A673 (cell line): ENCODE measurements around the gene ZC2HC1B. TPM values are rescaled to one million over a fixed set of nuclear protein-coding genes. Genes with fewer than 3 reads are reported as not detected.

Experiments
- BruUV-seq: library from RNA; stranded (reverse); fragments of 400-500 nt; replicated peaks from 2 replicates; lab custom pipeline; 2021; lab: Mats Ljungman, UMichigan
- CTCF ChIA-PET: fragments of 300-600 bp; sonication (Branson Sonifier 250); formaldehyde crosslinking; loops from one replicate; lab custom pipeline; 2022; ENCODE audit warnings: antibody characterized with exemption; lab: Charles Lee
- POLR2A ChIA-PET: fragments of 300-600 bp; sonication (Branson Sonifier 250); formaldehyde crosslinking; loops from one replicate; lab custom pipeline; 2022; ENCODE audit warnings: antibody characterized with exemption; ENCODE audit not compliant: low non-redundant PET; lab: Charles Lee
- DNase-seq: peaks from one replicate; pipeline ENCODE4 v3.0.0-alpha.2; 2015; ENCODE audit warnings: low spot score
- H3K27ac ChIP-seq: fragments of 200-600 bp; sonication (generic); 2 replicates; pipeline ENCODE4 v1.5.1; 2016; ENCODE audit warnings: mixed run types, low read depth, mild to moderate bottlenecking, mixed read lengths, antibody characterized with exemption, low read length; ENCODE audit not compliant: poor library complexity, severe bottlenecking
- H3K27me3 ChIP-seq: fragments of 200-600 bp; sonication (generic); replicated peaks from 2 replicates; pipeline ENCODE4 v1.6.1; 2017; ENCODE audit warnings: mixed run types, low read depth, mild to moderate bottlenecking, mixed read lengths, antibody characterized with exemption, low read length; ENCODE audit not compliant: insufficient read depth, poor library complexity
- H3K36me3 ChIP-seq: fragments of 200-600 bp; sonication (generic); 2 replicates; pipeline ENCODE4 v1.6.1; 2016; ENCODE audit warnings: mixed run types, mild to moderate bottlenecking, mixed read lengths, antibody characterized with exemption, low read length; ENCODE audit not compliant: insufficient read depth, poor library complexity, severe bottlenecking
- H3K4me1 ChIP-seq: fragments of 200-600 bp; sonication (generic); 2 replicates; pipeline ENCODE4 v1.6.1; 2017; ENCODE audit warnings: mixed run types, mild to moderate bottlenecking, mixed read lengths, antibody characterized with exemption, low read length; ENCODE audit not compliant: insufficient read depth, poor library complexity, severe bottlenecking
- H3K4me3 ChIP-seq: fragments of 200-600 bp; sonication (generic); 2 replicates; pipeline ENCODE4 v1.5.1; 2016; ENCODE audit warnings: low read depth, mixed run types, mild to moderate bottlenecking, mixed read lengths, low read length; ENCODE audit not compliant: poor library complexity, severe bottlenecking
- H3K9me3 ChIP-seq: fragments of 200-600 bp; sonication (generic); 2 replicates; pipeline ENCODE4 v1.6.1; 2016; ENCODE audit warnings: mixed run types, low read depth, mild to moderate bottlenecking, mixed read lengths, antibody characterized with exemption, low read length; ENCODE audit not compliant: poor library complexity, severe bottlenecking
- EZH2 ChIP-seq: fragments of 200-600 bp; sonication (generic); IDR thresholded peaks from 2 replicates; pipeline ENCODE4 v1.6.1; 2017; ENCODE audit warnings: borderline replicate concordance, low read depth, mild to moderate bottlenecking, mixed read lengths, antibody characterized with exemption, low read length; ENCODE audit not compliant: poor library complexity, severe bottlenecking
- intact Hi-C: fragments of 100-400 bp; cut with micrococcal nuclease; formaldehyde crosslinking; loops from one replicate; pipeline ENCODE4 v1.10.0; 2022; ENCODE audit not compliant: unreplicated experiment
- total RNA-seq: library from RNA; stranded (reverse); gene quantifications from 2 replicates; pipeline ENCODE4 v1.2.3, GENCODE V29; 2021
- TF ChIP-seq, protein P1 (sequence below): fragments of 300-800, 200-600 bp; sonication (generic); conservative IDR thresholded peaks from 2 replicates; pipeline ENCODE4 v1.5.1; 2017; ENCODE audit warnings: low read depth, mild to moderate bottlenecking, antibody characterized with exemption, low read length, moderate library complexity, mixed read lengths

Gene ZC2HC1B
- total RNA-seq, 1 experiment from 2014 or later, result not detected

- TF ChIP-seq, protein P1, sequence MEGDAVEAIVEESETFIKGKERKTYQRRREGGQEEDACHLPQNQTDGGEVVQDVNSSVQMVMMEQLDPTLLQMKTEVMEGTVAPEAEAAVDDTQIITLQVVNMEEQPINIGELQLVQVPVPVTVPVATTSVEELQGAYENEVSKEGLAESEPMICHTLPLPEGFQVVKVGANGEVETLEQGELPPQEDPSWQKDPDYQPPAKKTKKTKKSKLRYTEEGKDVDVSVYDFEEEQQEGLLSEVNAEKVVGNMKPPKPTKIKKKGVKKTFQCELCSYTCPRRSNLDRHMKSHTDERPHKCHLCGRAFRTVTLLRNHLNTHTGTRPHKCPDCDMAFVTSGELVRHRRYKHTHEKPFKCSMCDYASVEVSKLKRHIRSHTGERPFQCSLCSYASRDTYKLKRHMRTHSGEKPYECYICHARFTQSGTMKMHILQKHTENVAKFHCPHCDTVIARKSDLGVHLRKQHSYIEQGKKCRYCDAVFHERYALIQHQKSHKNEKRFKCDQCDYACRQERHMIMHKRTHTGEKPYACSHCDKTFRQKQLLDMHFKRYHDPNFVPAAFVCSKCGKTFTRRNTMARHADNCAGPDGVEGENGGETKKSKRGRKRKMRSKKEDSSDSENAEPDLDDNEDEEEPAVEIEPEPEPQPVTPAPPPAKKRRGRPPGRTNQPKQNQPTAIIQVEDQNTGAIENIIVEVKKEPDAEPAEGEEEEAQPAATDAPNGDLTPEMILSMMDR, result no peak
- no peak for TF ChIP-seq EZH2
- Histone ChIP-seq H3K36me3 (no peaks in the 10 kb centered on the region), H3K4me3 (no peak overlapping the region), H3K27ac (no peak overlapping the region), H3K27me3 (no peaks in the 10 kb centered on the region), H3K4me1 (no peaks in the 10 kb centered on the region), H3K9me3 (no peaks in the 10 kb centered on the region)
- intact Hi-C loops, result no loop called here
- POLR2A ChIA-PET, result no interaction called here
- CTCF ChIA-PET, result no interaction called here
- no TSS peak for BruUV-seq
- DNase-seq, result no peak
Observed at GRCh38 chr6:143882401-143882930, 18.2 kb downstream of the ZC2HC1B start.

DNA sequence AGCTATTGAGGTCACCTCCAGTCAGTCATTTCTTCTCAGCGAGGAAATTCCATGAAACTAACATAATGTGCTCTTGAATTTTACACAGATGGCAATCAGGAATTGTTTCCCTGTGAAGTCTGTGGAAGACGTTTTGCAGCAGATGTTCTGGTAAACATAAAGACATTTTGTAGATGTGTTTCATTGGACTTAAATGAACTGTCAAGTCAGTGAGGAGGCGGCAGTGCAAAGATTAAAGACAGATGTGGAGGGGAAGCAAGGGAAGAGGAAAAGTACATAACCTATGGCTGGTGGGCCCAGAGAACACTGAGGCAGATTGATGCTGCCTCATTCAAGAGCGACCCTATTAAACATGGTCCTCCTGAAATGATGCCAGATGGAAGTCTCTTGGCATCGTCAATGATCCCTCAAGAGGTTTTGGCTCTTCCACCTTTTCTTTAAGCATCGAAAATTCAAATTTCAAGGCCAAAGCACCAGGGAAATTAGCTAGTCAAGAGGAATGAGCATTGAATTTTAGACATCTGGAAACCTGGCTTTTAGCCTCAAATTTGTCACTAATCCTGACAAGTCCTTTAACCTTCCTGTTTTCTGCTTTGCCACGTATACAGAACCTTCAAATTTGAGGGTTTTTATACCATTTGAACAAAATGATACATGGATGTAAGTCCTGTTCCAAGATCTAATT lies 20.1 kb downstream of the ZC2HC1B start:
- H3K4me3 ChIP-seq, result no peak overlapping the region
- CTCF ChIA-PET, result no interaction called here
- TF ChIP-seq, protein P1, result no peak
- no peak for TF ChIP-seq EZH2
- DNase-seq, result no peak
- intact Hi-C loops, result no loop called here
- no peak overlapping the region for H3K27ac ChIP-seq
- POLR2A ChIA-PET, result no interaction called here
- no peaks in the 10 kb centered on the region for H3K27me3 ChIP-seq
- H3K4me1 ChIP-seq, result no peaks in the 10 kb centered on the region
- H3K36me3 ChIP-seq, result no peaks in the 10 kb centered on the region
- BruUV-seq, result no TSS peak
- H3K9me3 ChIP-seq, result no peaks in the 10 kb centered on the region

DNA sequence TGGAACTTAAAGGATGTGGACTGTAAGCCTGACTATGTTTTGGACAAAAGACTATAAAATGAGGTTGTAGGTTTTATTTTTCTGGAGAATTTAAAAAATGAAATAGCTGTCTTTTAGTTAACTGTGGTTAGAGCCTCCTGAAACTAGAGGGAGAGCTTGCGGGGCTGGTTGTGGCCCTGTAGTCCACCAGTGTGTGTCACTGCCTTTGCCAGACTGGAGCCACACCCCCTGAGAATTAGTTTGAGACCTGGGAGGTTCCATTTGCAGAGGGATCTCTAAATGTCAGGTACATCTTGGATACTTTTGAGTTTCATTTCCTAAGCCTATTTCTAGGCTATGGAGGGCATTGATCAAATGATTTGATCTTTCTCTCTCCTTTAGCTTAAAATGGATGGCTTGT lies 20.8 kb downstream of the ZC2HC1B start:
- Histone ChIP-seq H3K4me3 (no peak overlapping the region), H3K36me3 (no peaks in the 10 kb centered on the region), H3K9me3 (no peaks in the 10 kb centered on the region), H3K27ac (no peak overlapping the region), H3K27me3 (no peaks in the 10 kb centered on the region), H3K4me1 (no peaks in the 10 kb centered on the region)
- ChIA-PET POLR2A (no interaction called here), CTCF (no interaction called here)
- no TSS peak for BruUV-seq
- intact Hi-C loops, result no loop called here
- TF ChIP-seq EZH2, result no peak
- TF ChIP-seq, protein P1, result no peak
- DNase-seq, result no peak
